ENCODE data around the gene CELF1. TPM values are rescaled to one million over a fixed set of nuclear protein-coding genes. Genes with fewer than 3 reads are reported as not detected.

Gene CELF1
- total and polyA plus RNA-seq, 9 of the 15 experiments (the other 6 are each of a cell fraction or from before 2014, with no cell fraction given) = 11.3 to 142 (median 77.4) TPM

DNA sequence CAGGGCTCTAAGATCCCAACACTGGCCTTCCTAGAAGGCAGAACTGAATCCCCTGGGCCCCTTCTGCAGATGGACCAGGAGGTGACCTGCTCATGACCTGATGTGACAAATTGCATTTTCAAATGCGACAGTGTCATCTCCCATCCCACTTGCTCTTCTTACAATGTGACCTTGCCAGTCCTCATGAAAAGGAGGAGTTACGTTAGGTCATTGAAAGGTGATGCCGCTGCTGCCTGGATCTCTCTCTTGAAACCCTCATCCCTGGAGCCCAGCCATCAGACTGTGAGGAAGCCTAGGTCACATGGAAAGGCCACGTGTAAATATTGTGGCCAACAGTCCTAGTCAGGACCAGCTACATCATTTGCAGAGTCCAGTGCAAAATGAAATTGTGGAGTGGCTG, 47.0 kb upstream of the CELF1 start:
- H3K27ac ChIP-seq (ENCODE audit: extremely low read depth, low read depth, low read length) = no peak overlapping the region
- no peak overlapping the region for H2AFZ ChIP-seq (ENCODE audit: low read depth, low read length)
- intact Hi-C loops (cut with micrococcal nuclease) = no loop called here
- peaks cover 22 to 40% of the 10 kb centered on the region in 2 experiments for H3K27me3 ChIP-seq (ENCODE audit: control insufficient read depth in 2 of 2, insufficient read depth in 2 of 2, low read length in 2 of 2)
- peaks cover 5% of the 10 kb centered on the region for H3K9me1 ChIP-seq (ENCODE audit: control insufficient read depth, insufficient read depth, low read length)
- CTCF ChIA-PET (ENCODE audit: low intra/inter-chr PET ratio) = no interaction called here
- DNase-seq (ENCODE audit: extremely low read depth in 1 of 4, low spot score in 3 of 4) = no peak
- H3K36me3 ChIP-seq (ENCODE audit: control insufficient read depth, insufficient read depth, low read length) = no peaks in the 10 kb centered on the region
- TF ChIP-seq CTBP1 (IDR thresholded peaks at IDR 0.05; ENCODE audit: borderline replicate concordance) (0 out of 2 replicates have a peak, but pooled peaks have one; percentile 32), NBN (IDR thresholded peaks at IDR 0.05; ENCODE audit: low read depth) (no peak)
- no peak for ATAC-seq
- H3K4me1 ChIP-seq (replicated peaks in 1 of 2; ENCODE audit: control insufficient read depth in 2 of 2, insufficient read depth in 2 of 2, low read length in 2 of 2) = no peaks in the 10 kb centered on the region; a peak in 1 of 5 replicates
- no peak overlapping the region; a peak in 1 of 4 replicates for H3K9ac ChIP-seq (ENCODE audit: insufficient read depth in 1 of 2, low read depth in 2 of 2, low read length in 2 of 2)
- no peaks in the 10 kb centered on the region for H4K20me1 ChIP-seq (replicated peaks; ENCODE audit: control insufficient read depth, insufficient read depth, low read length)
- H3K9me3 ChIP-seq (replicated peaks; ENCODE audit: control insufficient read depth, insufficient read depth, low read depth, low read length) = no peaks in the 10 kb centered on the region
- in situ Hi-C loops (cut with MboI) = no loop called here
- 17% methylated on average over 4 of the region's 4 CpGs for WGBS (ENCODE audit: insufficient coverage, low coverage, missing lambda C conversion rate)
- no TSS peak for BruUV-seq (replicated peaks)
- POLR2A ChIA-PET = interaction anchor here (0.6 to 1.3 kb wide), 2 partner anchors 10 to 99 kb away, joined by 3 to 4 read pairs; no protein-coding TSS in a partner anchor
- no peaks in the 10 kb centered on the region for H3K79me2 ChIP-seq (ENCODE audit: control insufficient read depth, insufficient read depth, low read length)
- FAIRE-seq = no peak
- H3K4me3 ChIP-seq = no peak overlapping the region
- H3K4me2 ChIP-seq (ENCODE audit: insufficient read depth, low read length) = no peak overlapping the region

DNA sequence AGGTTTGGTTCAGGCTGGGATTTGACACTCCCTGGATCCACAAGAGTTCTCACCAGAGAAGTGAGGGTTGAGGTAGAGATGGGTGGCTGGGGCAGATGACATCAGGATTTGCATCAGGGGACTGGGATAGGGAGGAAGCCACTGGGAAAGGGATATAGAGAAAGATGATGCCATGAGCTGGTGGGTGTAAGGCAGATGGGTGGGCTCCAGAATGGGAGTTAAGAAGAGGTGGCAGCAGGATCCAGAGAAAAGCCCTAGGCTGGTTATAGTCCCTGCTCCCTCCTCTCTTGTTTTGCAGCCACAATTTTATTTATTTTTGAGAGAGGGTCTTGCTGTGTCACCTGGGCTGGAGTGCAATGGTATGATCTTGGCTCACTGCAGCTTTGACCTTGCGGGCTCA, 43.0 kb upstream of the CELF1 start:
- ATAC-seq = no peak
- H3K9ac ChIP-seq (ENCODE audit: insufficient read depth in 1 of 2, low read depth in 2 of 2, low read length in 2 of 2) = no peak overlapping the region
- H4K20me1 ChIP-seq (replicated peaks; ENCODE audit: control insufficient read depth, insufficient read depth, low read length) = no peaks in the 10 kb centered on the region
- WGBS (ENCODE audit: insufficient coverage, low coverage, missing lambda C conversion rate) = 40% methylated on average over 1 of the region's 1 CpG
- H3K27ac ChIP-seq (ENCODE audit: extremely low read depth, low read depth, low read length) = no peak overlapping the region
- no TSS peak for BruUV-seq (replicated peaks)
- H3K9me1 ChIP-seq (ENCODE audit: control insufficient read depth, insufficient read depth, low read length) = peaks cover 7% of the 10 kb centered on the region
- no peak overlapping the region for H2AFZ ChIP-seq (ENCODE audit: low read depth, low read length)
- in situ Hi-C loops (cut with MboI) (no loop called here), intact Hi-C loops (cut with micrococcal nuclease) (no loop called here)
- H3K4me3 ChIP-seq = no peak overlapping the region
- H3K79me2 ChIP-seq (ENCODE audit: control insufficient read depth, insufficient read depth, low read length) = no peaks in the 10 kb centered on the region
- no peaks in the 10 kb centered on the region for H3K9me3 ChIP-seq (replicated peaks; ENCODE audit: control insufficient read depth, insufficient read depth, low read depth, low read length)
- H3K36me3 ChIP-seq (ENCODE audit: control insufficient read depth, insufficient read depth, low read length) = no peaks in the 10 kb centered on the region
- FAIRE-seq = no peak
- no peak overlapping the region for H3K4me2 ChIP-seq (ENCODE audit: insufficient read depth, low read length)
- DNase-seq (ENCODE audit: extremely low read depth in 1 of 4, low spot score in 3 of 4) = no peak
- POLR2A ChIA-PET = interaction anchor here (1.3 to 6.2 kb wide), 3 partner anchors 10 to 15 kb away, joined by 3 to 35 read pairs (median 6); partner anchors contain the start of gene FAM180B
- peaks cover 29 to 47% of the 10 kb centered on the region in 2 experiments for H3K27me3 ChIP-seq (ENCODE audit: control insufficient read depth in 2 of 2, insufficient read depth in 2 of 2, low read length in 2 of 2)
- no peak for TF ChIP-seq NBN (IDR thresholded peaks at IDR 0.05; ENCODE audit: low read depth)
- no peak for TF ChIP-seq NFYB (IDR thresholded peaks at IDR 0.05; ENCODE audit: extremely low read depth, insufficient read length)
- TF ChIP-seq, protein P1, sequence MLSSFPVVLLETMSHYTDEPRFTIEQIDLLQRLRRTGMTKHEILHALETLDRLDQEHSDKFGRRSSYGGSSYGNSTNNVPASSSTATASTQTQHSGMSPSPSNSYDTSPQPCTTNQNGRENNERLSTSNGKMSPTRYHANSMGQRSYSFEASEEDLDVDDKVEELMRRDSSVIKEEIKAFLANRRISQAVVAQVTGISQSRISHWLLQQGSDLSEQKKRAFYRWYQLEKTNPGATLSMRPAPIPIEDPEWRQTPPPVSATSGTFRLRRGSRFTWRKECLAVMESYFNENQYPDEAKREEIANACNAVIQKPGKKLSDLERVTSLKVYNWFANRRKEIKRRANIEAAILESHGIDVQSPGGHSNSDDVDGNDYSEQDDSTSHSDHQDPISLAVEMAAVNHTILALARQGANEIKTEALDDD (IDR thresholded peaks at IDR 0.05) = no peak
- TF ChIP-seq TAF7 (tag; IDR thresholded peaks at IDR 0.05) = no peak
- no peak for TF ChIP-seq STAT5A (IDR thresholded peaks at IDR 0.05; ENCODE audit: borderline replicate concordance, low read length)
- TF ChIP-seq HSF4 (CRISPR knock-in tag; IDR thresholded peaks at IDR 0.05; ENCODE audit: borderline replicate concordance) = no peak
- TF ChIP-seq MEF2A (IDR thresholded peaks at IDR 0.05; ENCODE audit: control insufficient read depth, low read depth, low read length) = no peak
- TF ChIP-seq RBM34 (IDR thresholded peaks at IDR 0.05; ENCODE audit: borderline replicate concordance, insufficient read depth, low read length) = no peak
- TF ChIP-seq, protein P2, sequence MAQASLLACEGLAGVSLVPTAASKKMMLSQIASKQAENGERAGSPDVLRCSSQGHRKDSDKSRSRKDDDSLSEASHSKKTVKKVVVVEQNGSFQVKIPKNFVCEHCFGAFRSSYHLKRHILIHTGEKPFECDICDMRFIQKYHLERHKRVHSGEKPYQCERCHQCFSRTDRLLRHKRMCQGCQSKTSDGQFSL (CRISPR knock-in tag; IDR thresholded peaks at IDR 0.05) = no peak
- TF ChIP-seq, protein P2 (tag; IDR thresholded peaks at IDR 0.05) = no peak
- no peak for TF ChIP-seq ZSCAN32 (CRISPR knock-in tag; IDR thresholded peaks at IDR 0.05)
- TF ChIP-seq THRAP3 (IDR thresholded peaks at IDR 0.05; ENCODE audit: borderline replicate concordance) = no peak
- no peak for TF ChIP-seq POLR2H (tag; IDR thresholded peaks at IDR 0.05; ENCODE audit: low read depth)
- H3K4me1 ChIP-seq (replicated peaks in 1 of 2; ENCODE audit: control insufficient read depth in 2 of 2, insufficient read depth in 2 of 2, low read length in 2 of 2) = peaks cover 0 to 7% of the 10 kb centered on the region in 2 experiments; a peak in 3 of 5 replicates
- CTCF ChIA-PET (ENCODE audit: low intra/inter-chr PET ratio) = no interaction called here
